Naive B cell (primary cell): Measurements from ENCODE around the gene TRAM2. TPM values are rescaled to one million over a fixed set of nuclear protein-coding genes. Genes with fewer than 3 reads are reported as not detected.

Experiments used
- ATAC-seq, 2 donors: fragments of 150-1000 bp; cut with Tn5 transposase; 2 replicates each; pipeline ENCODE4 v1.10.0; 2021; ENCODE audit warnings: low read depth in 2 of 2, mild to moderate bottlenecking in 2 of 2, moderate library complexity in 2 of 2
- DNase-seq: peaks from one replicate; pipeline ENCODE4 v3.0.0; 2022
- H3K27ac Mint-ChIP-seq, 6 donors: one replicate each; pipeline ENCODE4 v1.8.0; 2020 to 2022; ENCODE audit warnings: mild to moderate bottlenecking in 6 of 6, mixed read lengths in 6 of 6, moderate library complexity in 5 of 6, inconsistent platforms in 2 of 6
- H3K27me3 Mint-ChIP-seq, 3 donors: one replicate each; pipeline ENCODE4 v1.8.0; 2021 to 2022; ENCODE audit warnings: mixed read lengths in 3 of 3, mild to moderate bottlenecking in 1 of 3
- H3K36me3 Mint-ChIP-seq, 2 donors: one replicate each; pipeline ENCODE4 v1.8.0; 2020 to 2022; ENCODE audit warnings: mixed read lengths in 2 of 2, inconsistent platforms in 1 of 2, mild to moderate bottlenecking in 1 of 2
- H3K4me1 Mint-ChIP-seq, 3 donors: one replicate each; pipeline ENCODE4 v1.8.0; 2020 to 2022; ENCODE audit warnings: mixed read lengths in 3 of 3, inconsistent platforms in 1 of 3, mild to moderate bottlenecking in 1 of 3, moderate library complexity in 1 of 3
- H3K4me3 Mint-ChIP-seq, 8 donors: one replicate each; pipeline ENCODE4 v1.8.0; 2020 to 2022; ENCODE audit warnings: mild to moderate bottlenecking in 8 of 8, mixed read lengths in 8 of 8, moderate library complexity in 8 of 8, inconsistent platforms in 2 of 8
- H3K9me3 Mint-ChIP-seq, 7 donors: one replicate each; pipeline ENCODE4 v1.8.0; 2020 to 2022; ENCODE audit warnings: mixed read lengths in 7 of 7, mild to moderate bottlenecking in 5 of 7, inconsistent platforms in 2 of 7, moderate library complexity in 1 of 7
- polyA plus RNA-seq, 6 donors: library from polyadenylated mRNA; unstranded; fragments of 300-500 nt; fragmentation: Illumina TruSeq; gene quantifications; one replicate each; pipeline ENCODE4 v1.2.3, GENCODE V29; 2021; ENCODE audit warnings: low read depth in 6 of 6

The TRAM2 gene
- 1 to 10 TPM; 1.4 to 3.9 (median 2.7) TPM for polyA plus RNA-seq

GRCh38 chr6:52577022-52577777 is at the start of gene TRAM2:
Gene TRAM2 (minus strand): TSS chr6:52577060. CDS start chr6:52576915, 145 bp downstream.
- H3K36me3 Mint-ChIP-seq, result peaks cover 3 to 11% of the 10 kb centered on the region in 2 donors
- H3K27ac Mint-ChIP-seq, result peak within 1 kb of the TSS; percentile 77 to 93 (median 85)
- H3K4me3 Mint-ChIP-seq, result peak within 1 kb of the TSS; percentile 80 to 93 (median 88)
- DNase-seq (peak; percentile 83), ATAC-seq (peak; percentile 73 to 75)
- H3K4me1 Mint-ChIP-seq, result peaks cover 32 to 49% (median 35%) of the 10 kb centered on the region in 3 donors
- no peaks in the 10 kb centered on the region for H3K9me3 Mint-ChIP-seq
- no peaks in the 10 kb centered on the region for H3K27me3 Mint-ChIP-seq

GRCh38 chr6:52622810-52623209 is 46.0 kb upstream of the TRAM2 start:
- no peak overlapping the region for H3K4me3 Mint-ChIP-seq
- no peaks in the 10 kb centered on the region for H3K36me3 Mint-ChIP-seq
- ATAC-seq, result no peak

GRCh38 chr6:52621631-52622030 is 44.8 kb upstream of the TRAM2 start:
- peaks cover 8 to 13% (median 12%) of the 10 kb centered on the region in 3 donors for H3K27me3 Mint-ChIP-seq
- ATAC-seq, result no peak
- peaks cover 0 to 2% (median 0%) of the 10 kb centered on the region in 7 donors for H3K9me3 Mint-ChIP-seq
- no peak overlapping the region for H3K4me3 Mint-ChIP-seq
- H3K27ac Mint-ChIP-seq, result no peak overlapping the region
- no peaks in the 10 kb centered on the region for H3K36me3 Mint-ChIP-seq
- no peak for DNase-seq
- no peaks in the 10 kb centered on the region for H3K4me1 Mint-ChIP-seq

More at GRCh38 chr6:52622810-52623209, 46.0 kb upstream of the TRAM2 start:
- no peaks in the 10 kb centered on the region for H3K4me1 Mint-ChIP-seq
- no peak overlapping the region for H3K27ac Mint-ChIP-seq
- H3K27me3 Mint-ChIP-seq, result peaks cover 8 to 13% (median 9%) of the 10 kb centered on the region in 3 donors
- DNase-seq, result no peak
- H3K9me3 Mint-ChIP-seq, result peaks cover 0 to 2% (median 0%) of the 10 kb centered on the region in 7 donors

GRCh38 chr6:52620906-52621190 is 44.0 kb upstream of the TRAM2 start:
- Mint-ChIP-seq H3K9me3 (peaks cover 0 to 2% (median 0%) of the 10 kb centered on the region in 7 donors), H3K27me3 (peaks cover 8 to 12% (median 12%) of the 10 kb centered on the region in 3 donors), H3K27ac (no peak overlapping the region), H3K4me1 (no peaks in the 10 kb centered on the region), H3K4me3 (no peak overlapping the region), H3K36me3 (no peaks in the 10 kb centered on the region)
- ATAC-seq (no peak), DNase-seq (no peak)

GRCh38 chr6:52620055-52620905 is 43.4 kb upstream of the TRAM2 start:
- Mint-ChIP-seq H3K4me3 (no peak overlapping the region), H3K27me3 (peaks cover 6 to 12% (median 8%) of the 10 kb centered on the region in 3 donors), H3K9me3 (peaks cover 0 to 2% (median 0%) of the 10 kb centered on the region in 7 donors), H3K4me1 (no peaks in the 10 kb centered on the region), H3K27ac (peak overlapping the region in 1 of 6 donors; percentile 21), H3K36me3 (no peaks in the 10 kb centered on the region)
- DNase-seq, result no peak
- ATAC-seq, result no peak

- Mint-ChIP-seq H3K9me3 (no peaks in the 10 kb centered on the region), H3K36me3 (no peaks in the 10 kb centered on the region), H3K4me1 (no peaks in the 10 kb centered on the region), H3K27me3 (peaks cover 0 to 8% (median 4%) of the 10 kb centered on the region in 3 donors), H3K4me3 (no peak overlapping the region), H3K27ac (peak overlapping the region in 1 of 6 donors; percentile 3)
- ATAC-seq (no peak), DNase-seq (no peak)
Observed at GRCh38 chr6:52617087-52617486, 40.2 kb upstream of the TRAM2 start.

- Mint-ChIP-seq H3K27ac (peak overlapping the region in 1 of 6 donors; percentile 11), H3K36me3 (no peaks in the 10 kb centered on the region), H3K4me1 (no peaks in the 10 kb centered on the region), H3K4me3 (no peak overlapping the region), H3K27me3 (peaks cover 0 to 8% (median 4%) of the 10 kb centered on the region in 3 donors), H3K9me3 (no peaks in the 10 kb centered on the region)
- DNase-seq, result no peak
- no peak for ATAC-seq
Observed at GRCh38 chr6:52616059-52616690, 39.3 kb upstream of the TRAM2 start.

GRCh38 chr6:52612336-52613054 is 35.6 kb upstream of the TRAM2 start:
- Mint-ChIP-seq H3K36me3 (no peaks in the 10 kb centered on the region), H3K4me3 (no peak overlapping the region), H3K4me1 (no peaks in the 10 kb centered on the region), H3K27me3 (peaks cover 9 to 11% (median 11%) of the 10 kb centered on the region in 3 donors), H3K27ac (no peak overlapping the region), H3K9me3 (peaks cover 0 to 18% (median 7%) of the 10 kb centered on the region in 7 donors)
- ATAC-seq (no peak), DNase-seq (no peak)

- Mint-ChIP-seq H3K9me3 (peaks cover 0 to 19% (median 7%) of the 10 kb centered on the region in 7 donors), H3K27ac (no peak overlapping the region), H3K36me3 (no peaks in the 10 kb centered on the region), H3K27me3 (peaks cover 9 to 15% (median 11%) of the 10 kb centered on the region in 3 donors), H3K4me1 (no peaks in the 10 kb centered on the region), H3K4me3 (no peak overlapping the region)
- ATAC-seq (no peak), DNase-seq (no peak)
Observed at GRCh38 chr6:52611833-52612232, 35.0 kb upstream of the TRAM2 start.

- no peaks in the 10 kb centered on the region for H3K36me3 Mint-ChIP-seq
- H3K27me3 Mint-ChIP-seq, result peaks cover 9 to 17% (median 15%) of the 10 kb centered on the region in 3 donors
- no peak for DNase-seq
- H3K9me3 Mint-ChIP-seq, result peaks cover 0 to 19% (median 7%) of the 10 kb centered on the region in 7 donors
- ATAC-seq, result no peak
- no peak overlapping the region for H3K4me3 Mint-ChIP-seq
- H3K4me1 Mint-ChIP-seq, result no peaks in the 10 kb centered on the region
- no peak overlapping the region for H3K27ac Mint-ChIP-seq
Observed at GRCh38 chr6:52610745-52611355, 34.0 kb upstream of the TRAM2 start.

- H3K27me3 Mint-ChIP-seq, result peaks cover 9 to 17% (median 15%) of the 10 kb centered on the region in 3 donors
- H3K9me3 Mint-ChIP-seq, result peaks cover 0 to 19% (median 7%) of the 10 kb centered on the region in 7 donors
- no peak overlapping the region for H3K4me3 Mint-ChIP-seq
- no peaks in the 10 kb centered on the region for H3K4me1 Mint-ChIP-seq
- H3K36me3 Mint-ChIP-seq, result no peaks in the 10 kb centered on the region
- DNase-seq, result no peak
- no peak for ATAC-seq
- H3K27ac Mint-ChIP-seq, result peak overlapping the region in 1 of 6 donors; percentile 6
Observed at GRCh38 chr6:52610011-52610410, 33.2 kb upstream of the TRAM2 start.

- Mint-ChIP-seq H3K9me3 (peaks cover 0 to 19% (median 7%) of the 10 kb centered on the region in 7 donors), H3K4me1 (no peaks in the 10 kb centered on the region), H3K4me3 (no peak overlapping the region), H3K27me3 (peaks cover 9 to 17% (median 15%) of the 10 kb centered on the region in 3 donors), H3K36me3 (no peaks in the 10 kb centered on the region), H3K27ac (no peak overlapping the region)
- DNase-seq, result no peak
- ATAC-seq, result no peak
Observed at GRCh38 chr6:52605610-52606185, 28.8 kb upstream of the TRAM2 start.
